VCaP (cell line): Measurements from ENCODE around the gene SF3A1.

Experiments used
- H3K27ac ChIP-seq: fragments of 450-650 bp; 2 replicates; pipeline ENCODE4 v1.5.1; 2017
- CTCF ChIP-seq: fragments of 450-650 bp; conservative IDR thresholded peaks from 2 replicates; pipeline ENCODE4 v1.5.1; 2017; ENCODE audit warnings: mild to moderate bottlenecking, moderate library complexity

The SF3A1 gene

GRCh38 chr22:30325065-30325720 is 31.5 kb downstream of the SF3A1 start:
- peak overlapping the region; percentile 81; the same call in 1 of the 2 replicates for H3K27ac ChIP-seq
- no peak for TF ChIP-seq CTCF

- H3K27ac ChIP-seq, result no peak overlapping the region
- TF ChIP-seq CTCF, result no peak
These were observed 32.5 kb downstream of the SF3A1 start for GRCh38 chr22:30324014-30324730.

GRCh38 chr22:30323246-30323645 is 33.4 kb downstream of the SF3A1 start:
- no peak for TF ChIP-seq CTCF
- H3K27ac ChIP-seq, result no peak overlapping the region

GRCh38 chr22:30321461-30321860 is 35.2 kb downstream of the SF3A1 start:
- no peak for TF ChIP-seq CTCF
- H3K27ac ChIP-seq, result no peak overlapping the region

GRCh38 chr22:30320021-30320556 is 36.6 kb downstream of the SF3A1 start:
- H3K27ac ChIP-seq, result no peak overlapping the region
- no peak for TF ChIP-seq CTCF

- no peak for TF ChIP-seq CTCF
These were observed 37.8 kb downstream of the SF3A1 start for GRCh38 chr22:30318799-30319419.

GRCh38 chr22:30317778-30318177 is 38.9 kb downstream of the SF3A1 start:
- H3K27ac ChIP-seq, result no peak overlapping the region
- no peak for TF ChIP-seq CTCF

More at GRCh38 chr22:30318799-30319419, 37.8 kb downstream of the SF3A1 start:
- no peak overlapping the region for H3K27ac ChIP-seq
